Gastrocnemius medialis (tissue), 4 donors: ENCODE results near the gene CHRNA9. TPM values are rescaled to one million over a fixed set of nuclear protein-coding genes. Genes with fewer than 3 reads are reported as not detected.

Experiments used
- ATAC-seq, 2 donors: fragments of 150-250 bp; one replicate each; pipeline ENCODE4 v1.9.1; 2016
- DNase-seq, 2 donors: peaks; one replicate each; pipeline ENCODE4 v3.0.0-alpha.2; 2019
- H3K27ac ChIP-seq, 4 donors: fragments of 200-600 bp; sonication (generic); 1 replicate in 1 of 4; 2 replicates in 3 of 4; pipeline ENCODE4 v1.5.1; 2016 to 2018; ENCODE audit warnings: mild to moderate bottlenecking in 2 of 4, moderate library complexity in 1 of 4
- H3K27me3 ChIP-seq, 3 donors: fragments of 200-600 bp; sonication (generic) in 2 of 3; 1 replicate in 1 of 3; 2 replicates in 2 of 3; pipeline versions ENCODE4 v1.5.1 to v1.6.0; 2016 to 2019; ENCODE audit warnings: mild to moderate bottlenecking in 1 of 3, moderate library complexity in 1 of 3
- H3K36me3 ChIP-seq, 2 donors: fragments of 200-600 bp; sonication (generic) in 1 of 2; one replicate each; pipeline ENCODE4 v1.5.1; 2017 to 2018
- H3K4me1 ChIP-seq, 2 donors: fragments of 200-600 bp; sonication (generic) in 1 of 2; one replicate each; pipeline ENCODE4 v1.5.1; 2016 to 2017; ENCODE audit warnings: mild to moderate bottlenecking in 2 of 2
- H3K4me3 ChIP-seq, 4 donors: fragments of 200-600 bp; sonication (generic) in 3 of 4; 1 replicate in 1 of 4; 2 replicates in 3 of 4; pipeline ENCODE4 v1.5.1; 2016 to 2019; ENCODE audit warnings: mild to moderate bottlenecking in 2 of 4
- H3K9me3 ChIP-seq, 3 donors: fragments of 200-600 bp; sonication (generic) in 2 of 3; 1 replicate in 1 of 3; 2 replicates in 2 of 3; pipeline ENCODE4 v1.5.1; 2016 to 2019
- POLR2A ChIP-seq, 2 donors: fragments of 450-650 bp; IDR thresholded peaks; one replicate each; pipeline ENCODE4 v1.6.1; 2017; ENCODE audit warnings: antibody characterized with exemption in 2 of 2, mild to moderate bottlenecking in 2 of 2, moderate library complexity in 2 of 2
- in situ Hi-C, 4 donors: fragments of 200-750 bp; cut with MboI; loops; one replicate each; pipeline versions ENCODE4 v1.15.0 to v1.8.0; 2017; ENCODE audit warnings: low sequenced_read_pairs in 4 of 4
- intact Hi-C: fragments of 100-400 bp; cut with DNase I; formaldehyde crosslinking; loops from one replicate; pipeline ENCODE4 v1.15.1; 2023; ENCODE audit warnings: low total_unique reads
- total RNA-seq, 4 donors: library from RNA; depleted of rRNA; stranded (reverse); fragments of >200 nt; gene quantifications; one replicate each; pipeline versions ENCODE4 v1.1.0 to v1.2.3, GENCODE V29; 2016
- TF ChIP-seq, protein P1 (sequence below), 5 experiments: fragments of 450-650 bp in 3 of 5; fragments of 200-600 bp in 2 of 5; sonication (generic) in 2 of 5; IDR thresholded peaks in 4 of 5; conservative IDR thresholded peaks in 1 of 5; 1 replicate in 4 of 5; 2 replicates in 1 of 5; pipeline ENCODE4 v1.5.1; 2016 to 2019; ENCODE audit warnings: antibody characterized with exemption in 5 of 5, mild to moderate bottlenecking in 3 of 5, moderate library complexity in 3 of 5

CHRNA9 gene
- total RNA-seq, 4 donors from 2014 or later: not detected

DNA sequence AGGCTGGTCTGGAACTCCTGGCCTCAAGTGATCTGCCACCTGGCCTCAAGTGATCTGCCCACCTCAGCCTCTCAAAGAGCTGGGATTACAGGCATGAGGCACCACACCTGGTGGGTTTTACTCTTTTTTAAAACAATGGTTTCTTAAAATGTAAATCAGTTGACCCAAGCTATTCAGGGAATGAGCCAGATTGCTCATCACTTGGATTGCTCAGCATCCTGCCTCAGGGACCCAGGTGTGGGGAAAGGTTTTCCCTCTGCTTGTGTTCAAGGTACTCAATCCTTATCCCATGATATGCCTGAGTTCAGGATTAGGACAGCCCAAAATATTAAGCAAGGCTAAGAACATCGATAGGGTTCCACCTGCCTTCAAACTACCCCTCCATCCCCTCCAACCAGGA lies 67.4 kb downstream of the CHRNA9 start:
- DNase-seq (no peak), ATAC-seq (no peak)
- in situ Hi-C loops: no loop called here
- intact Hi-C loops: no loop called here
- H3K4me1 ChIP-seq: no peaks in the 10 kb centered on the region
- no peaks in the 10 kb centered on the region for H3K9me3 ChIP-seq
- no peaks in the 10 kb centered on the region for H3K27me3 ChIP-seq
- TF ChIP-seq POLR2A (IDR thresholded peaks at IDR 0.05): no peak
- TF ChIP-seq, protein P1, sequence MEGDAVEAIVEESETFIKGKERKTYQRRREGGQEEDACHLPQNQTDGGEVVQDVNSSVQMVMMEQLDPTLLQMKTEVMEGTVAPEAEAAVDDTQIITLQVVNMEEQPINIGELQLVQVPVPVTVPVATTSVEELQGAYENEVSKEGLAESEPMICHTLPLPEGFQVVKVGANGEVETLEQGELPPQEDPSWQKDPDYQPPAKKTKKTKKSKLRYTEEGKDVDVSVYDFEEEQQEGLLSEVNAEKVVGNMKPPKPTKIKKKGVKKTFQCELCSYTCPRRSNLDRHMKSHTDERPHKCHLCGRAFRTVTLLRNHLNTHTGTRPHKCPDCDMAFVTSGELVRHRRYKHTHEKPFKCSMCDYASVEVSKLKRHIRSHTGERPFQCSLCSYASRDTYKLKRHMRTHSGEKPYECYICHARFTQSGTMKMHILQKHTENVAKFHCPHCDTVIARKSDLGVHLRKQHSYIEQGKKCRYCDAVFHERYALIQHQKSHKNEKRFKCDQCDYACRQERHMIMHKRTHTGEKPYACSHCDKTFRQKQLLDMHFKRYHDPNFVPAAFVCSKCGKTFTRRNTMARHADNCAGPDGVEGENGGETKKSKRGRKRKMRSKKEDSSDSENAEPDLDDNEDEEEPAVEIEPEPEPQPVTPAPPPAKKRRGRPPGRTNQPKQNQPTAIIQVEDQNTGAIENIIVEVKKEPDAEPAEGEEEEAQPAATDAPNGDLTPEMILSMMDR (IDR thresholded peaks at IDR 0.05 in 4 of 5, conservative IDR thresholded peaks at IDR 0.05 in 1 of 5): no peak
- H3K27ac ChIP-seq: no peak overlapping the region
- H3K36me3 ChIP-seq: no peaks in the 10 kb centered on the region
- H3K4me3 ChIP-seq: no peak overlapping the region

DNA sequence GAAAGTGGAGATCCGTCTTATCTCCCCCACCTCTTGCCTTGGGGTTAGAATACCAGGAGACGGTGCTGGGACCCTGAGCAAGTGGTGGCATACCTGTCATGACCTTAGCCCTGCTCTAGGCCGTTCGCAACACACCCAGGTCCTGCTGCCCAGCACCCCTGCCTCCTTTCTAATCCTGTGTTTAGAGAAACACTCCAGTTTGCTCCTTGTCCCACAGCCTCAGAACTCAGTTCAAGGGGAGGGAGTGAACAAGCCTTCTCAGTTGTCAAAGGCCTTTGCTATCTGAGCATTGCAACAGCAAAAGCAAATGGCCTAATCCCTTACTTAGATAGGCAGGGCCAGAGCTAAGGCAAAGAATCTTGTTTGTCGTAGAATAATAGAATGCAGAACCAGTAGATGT lies 67.9 kb downstream of the CHRNA9 start:
- Histone ChIP-seq H3K4me1 (no peaks in the 10 kb centered on the region), H3K27ac (no peak overlapping the region), H3K36me3 (no peaks in the 10 kb centered on the region), H3K27me3 (no peaks in the 10 kb centered on the region), H3K9me3 (no peaks in the 10 kb centered on the region), H3K4me3 (no peak overlapping the region)
- in situ Hi-C loops: no loop called here
- intact Hi-C loops: no loop called here
- DNase-seq (no peak), ATAC-seq (no peak)
- no peak for TF ChIP-seq POLR2A (IDR thresholded peaks at IDR 0.05)
- TF ChIP-seq, protein P1 (IDR thresholded peaks at IDR 0.05 in 4 of 5, conservative IDR thresholded peaks at IDR 0.05 in 1 of 5): no peak

Other genes with a start within 250 kb of the CHRNA9 start
- under 1 TPM in 1 of 4 donors, not detected in 3; 0.26 TPM for gene RHOH, start 138.3 kb upstream of the CHRNA9 start, total RNA-seq